K562 treated with DMSO at 1 percent for 4 hours (cell line): ENCODE results near the gene FOXD4L5. TPM values are rescaled to one million over a fixed set of nuclear protein-coding genes. Genes with fewer than 3 reads are reported as not detected.

Experiments used
- total RNA-seq: library from RNA; unstranded; fragments of 300-600 nt; gene quantifications from 2 replicates; pipeline ENCODE4 v1.2.3, GENCODE V29; 2022; ENCODE audit not compliant: insufficient read depth

FOXD4L5 gene
- total RNA-seq: not detected in 2 replicates

GRCh38 chr9:65285109-65285508 is at the start of gene FOXD4L5:
Gene FOXD4L5 (minus strand): TSS chr9:65285209. CDS start chr9:65284377, 832 bp downstream.

